HepG2 (cell line): ENCODE measurements around the gene AATF. TPM values are rescaled to one million over a fixed set of nuclear protein-coding genes. Genes with fewer than 3 reads are reported as not detected.

ENCODE experiments used
- AKNA ChIP-seq: sonication (generic); formaldehyde crosslinking; IDR thresholded peaks from 2 replicates; pipeline ENCODE4 v1.4.0; 2020; ENCODE audit warnings: missing genetic modification reagents, borderline replicate concordance
- GMEB1 ChIP-seq: sonication (generic); formaldehyde crosslinking; IDR thresholded peaks from 2 replicates; pipeline ENCODE4 v1.5.1; 2020; ENCODE audit warnings: missing genetic modification reagents, mild to moderate bottlenecking, borderline replicate concordance
- RBFOX2 ChIP-seq: fragments of 200-400 bp; formaldehyde crosslinking; IDR thresholded peaks from 2 replicates; pipeline ENCODE4 v1.6.1; 2017; ENCODE audit warnings: low read depth, mild to moderate bottlenecking, low read length
- SMAD9 ChIP-seq: sonication (generic); formaldehyde crosslinking; IDR thresholded peaks from 2 replicates; pipeline ENCODE4 v1.5.1; 2020; ENCODE audit warnings: mild to moderate bottlenecking, missing genetic modification reagents
- ZFP91 ChIP-seq: sonication (generic); formaldehyde crosslinking; IDR thresholded peaks from 2 replicates; pipeline ENCODE4 v1.9.0; 2022; ENCODE audit warnings: missing genetic modification reagents, mild to moderate bottlenecking, borderline replicate concordance
- ZMYM4 ChIP-seq: sonication (generic); formaldehyde crosslinking; IDR thresholded peaks from 2 replicates; pipeline ENCODE4 v1.8.1; 2023; ENCODE audit warnings: mild to moderate bottlenecking, missing genetic modification reagents
- polyA plus RNA-seq, 8 experiments: library from polyadenylated mRNA; depleted of rRNA in 3 of 8; stranded (reverse) in 7 of 8; unstranded in 1 of 8; fragments of >200 nt; fragmentation: Illumina TruSeq in 4 of 8; extraction: Trizol in 4 of 8; gene quantifications; 2 replicates each; pipeline versions ENCODE4 v1.2.1 to v1.2.3, GENCODE V29; 2011 to 2016; ENCODE audit warnings: low read depth in 4 of 8, missing spikeins in 1 of 8, mixed read lengths in 1 of 8; ENCODE audit not compliant: insufficient read depth in 1 of 8
- total RNA-seq, 5 experiments: library from RNA; depleted of rRNA; stranded (reverse); fragments of >200 nt; fragmentation: Illumina TruSeq; extraction: Trizol; gene quantifications; 2 replicates each; pipeline ENCODE4 v1.2.3, GENCODE V29; 2016; ENCODE audit warnings: low read depth in 1 of 5

The AATF gene
- total and polyA plus RNA-seq, 2 of the 13 experiments (the other 11 are each of a cell fraction or from before 2014, with no cell fraction given) = 9.1 to 53.3 TPM

- TF ChIP-seq SMAD9 (CRISPR knock-in tag) (no peak), ZFP91 (CRISPR knock-in tag) (no peak), GMEB1 (CRISPR knock-in tag) (no peak), AKNA (CRISPR knock-in tag) (no peak), RBFOX2 (no peak), ZMYM4 (CRISPR knock-in tag) (no peak)
These were observed 43.9 kb downstream of the AATF start (continued) for GRCh38 chr17:36992701-36993100.
